HepG2 (cell line): ENCODE data around the gene CTDSP1. TPM values are rescaled to one million over a fixed set of nuclear protein-coding genes. Genes with fewer than 3 reads are reported as not detected.

Experiments used
- ARID3A ChIP-seq: IDR thresholded peaks from 2 replicates; pipeline ENCODE4 v1.6.1; 2012; ENCODE audit warnings: low read depth, low read length, improper control_type of control experiment
- CENPBD1 ChIP-seq: sonication (generic); formaldehyde crosslinking; IDR thresholded peaks from 2 replicates; pipeline ENCODE4 v1.8.0; 2022; ENCODE audit warnings: missing genetic modification reagents, low read depth, mild to moderate bottlenecking, borderline replicate concordance
- KLF16 ChIP-seq, 2 experiments: sonication (generic) in 1 of 2; formaldehyde crosslinking in 1 of 2; IDR thresholded peaks; 2 replicates each; pipeline versions ENCODE4 v1.6.1 to v1.8.0; 2016 to 2023; ENCODE audit warnings: missing genetic modification reagents in 2 of 2, missing compliant biosample characterization in 1 of 2
- NBN ChIP-seq: fragments of 450-650 bp; conservative IDR thresholded peaks from 2 replicates; pipeline ENCODE4 v1.6.1; 2017
- NFAT5 ChIP-seq: sonication (generic); formaldehyde crosslinking; IDR thresholded peaks from 2 replicates; pipeline ENCODE4 v1.4.0; 2020; ENCODE audit warnings: missing genetic modification reagents
- ZNF556 ChIP-seq: sonication (generic); formaldehyde crosslinking; IDR thresholded peaks from 2 replicates; pipeline ENCODE4 v1.4.0; 2020; ENCODE audit warnings: mild to moderate bottlenecking, missing genetic modification reagents, borderline replicate concordance
- polyA plus RNA-seq, 8 experiments: library from polyadenylated mRNA; depleted of rRNA in 3 of 8; stranded (reverse) in 7 of 8; unstranded in 1 of 8; fragments of >200 nt; fragmentation: Illumina TruSeq in 4 of 8; extraction: Trizol in 4 of 8; gene quantifications; 2 replicates each; pipeline versions ENCODE4 v1.2.1 to v1.2.3, GENCODE V29; 2011 to 2016; ENCODE audit warnings: low read depth in 4 of 8, missing spikeins in 1 of 8, mixed read lengths in 1 of 8; ENCODE audit not compliant: insufficient read depth in 1 of 8
- total RNA-seq, 5 experiments: library from RNA; depleted of rRNA; stranded (reverse); fragments of >200 nt; fragmentation: Illumina TruSeq; extraction: Trizol; gene quantifications; 2 replicates each; pipeline ENCODE4 v1.2.3, GENCODE V29; 2016; ENCODE audit warnings: low read depth in 1 of 5
- TF ChIP-seq, protein P1 (sequence below): sonication (generic); formaldehyde crosslinking; IDR thresholded peaks from 2 replicates; pipeline ENCODE4 v1.4.0; 2020; ENCODE audit warnings: missing genetic modification reagents
- TF ChIP-seq, protein P2 (sequence below): sonication (generic); formaldehyde crosslinking; IDR thresholded peaks from 2 replicates; pipeline ENCODE4 v1.5.0; 2020; ENCODE audit warnings: missing genetic modification reagents, mild to moderate bottlenecking, borderline replicate concordance
- TF ChIP-seq, protein P3 (sequence below): conservative IDR thresholded peaks from 2 replicates; pipeline ENCODE4 v1.6.1; 2018; ENCODE audit warnings: missing genetic modification reagents

The CTDSP1 gene
- total and polyA plus RNA-seq, 2 of the 13 experiments (the other 11 are each of a cell fraction or from before 2014, with no cell fraction given) = 91.0 to 268 TPM

- TF ChIP-seq, protein P1, sequence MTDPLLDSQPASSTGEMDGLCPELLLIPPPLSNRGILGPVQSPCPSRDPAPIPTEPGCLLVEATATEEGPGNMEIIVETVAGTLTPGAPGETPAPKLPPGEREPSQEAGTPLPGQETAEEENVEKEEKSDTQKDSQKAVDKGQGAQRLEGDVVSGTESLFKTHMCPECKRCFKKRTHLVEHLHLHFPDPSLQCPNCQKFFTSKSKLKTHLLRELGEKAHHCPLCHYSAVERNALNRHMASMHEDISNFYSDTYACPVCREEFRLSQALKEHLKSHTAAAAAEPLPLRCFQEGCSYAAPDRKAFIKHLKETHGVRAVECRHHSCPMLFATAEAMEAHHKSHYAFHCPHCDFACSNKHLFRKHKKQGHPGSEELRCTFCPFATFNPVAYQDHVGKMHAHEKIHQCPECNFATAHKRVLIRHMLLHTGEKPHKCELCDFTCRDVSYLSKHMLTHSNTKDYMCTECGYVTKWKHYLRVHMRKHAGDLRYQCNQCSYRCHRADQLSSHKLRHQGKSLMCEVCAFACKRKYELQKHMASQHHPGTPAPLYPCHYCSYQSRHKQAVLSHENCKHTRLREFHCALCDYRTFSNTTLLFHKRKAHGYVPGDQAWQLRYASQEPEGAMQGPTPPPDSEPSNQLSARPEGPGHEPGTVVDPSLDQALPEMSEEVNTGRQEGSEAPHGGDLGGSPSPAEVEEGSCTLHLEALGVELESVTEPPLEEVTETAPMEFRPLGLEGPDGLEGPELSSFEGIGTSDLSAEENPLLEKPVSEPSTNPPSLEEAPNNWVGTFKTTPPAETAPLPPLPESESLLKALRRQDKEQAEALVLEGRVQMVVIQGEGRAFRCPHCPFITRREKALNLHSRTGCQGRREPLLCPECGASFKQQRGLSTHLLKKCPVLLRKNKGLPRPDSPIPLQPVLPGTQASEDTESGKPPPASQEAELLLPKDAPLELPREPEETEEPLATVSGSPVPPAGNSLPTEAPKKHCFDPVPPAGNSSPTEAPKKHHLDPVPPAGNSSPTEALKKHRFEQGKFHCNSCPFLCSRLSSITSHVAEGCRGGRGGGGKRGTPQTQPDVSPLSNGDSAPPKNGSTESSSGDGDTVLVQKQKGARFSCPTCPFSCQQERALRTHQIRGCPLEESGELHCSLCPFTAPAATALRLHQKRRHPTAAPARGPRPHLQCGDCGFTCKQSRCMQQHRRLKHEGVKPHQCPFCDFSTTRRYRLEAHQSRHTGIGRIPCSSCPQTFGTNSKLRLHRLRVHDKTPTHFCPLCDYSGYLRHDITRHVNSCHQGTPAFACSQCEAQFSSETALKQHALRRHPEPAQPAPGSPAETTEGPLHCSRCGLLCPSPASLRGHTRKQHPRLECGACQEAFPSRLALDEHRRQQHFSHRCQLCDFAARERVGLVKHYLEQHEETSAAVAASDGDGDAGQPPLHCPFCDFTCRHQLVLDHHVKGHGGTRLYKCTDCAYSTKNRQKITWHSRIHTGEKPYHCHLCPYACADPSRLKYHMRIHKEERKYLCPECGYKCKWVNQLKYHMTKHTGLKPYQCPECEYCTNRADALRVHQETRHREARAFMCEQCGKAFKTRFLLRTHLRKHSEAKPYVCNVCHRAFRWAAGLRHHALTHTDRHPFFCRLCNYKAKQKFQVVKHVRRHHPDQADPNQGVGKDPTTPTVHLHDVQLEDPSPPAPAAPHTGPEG (CRISPR knock-in tag) = no peak; the same call in 1 of the 2 replicates
- TF ChIP-seq NBN (no peak), KLF16 (CRISPR knock-in tag; IDR thresholded peaks at IDR 0.05) (peak in 1 of 2 experiments; percentile 92; a peak in 2 of 4 replicates), ARID3A (no peak), CENPBD1 (no peak), ZNF556 (CRISPR knock-in tag) (peak; percentile 91), NFAT5 (CRISPR knock-in tag) (no peak)
- TF ChIP-seq, protein P2, sequence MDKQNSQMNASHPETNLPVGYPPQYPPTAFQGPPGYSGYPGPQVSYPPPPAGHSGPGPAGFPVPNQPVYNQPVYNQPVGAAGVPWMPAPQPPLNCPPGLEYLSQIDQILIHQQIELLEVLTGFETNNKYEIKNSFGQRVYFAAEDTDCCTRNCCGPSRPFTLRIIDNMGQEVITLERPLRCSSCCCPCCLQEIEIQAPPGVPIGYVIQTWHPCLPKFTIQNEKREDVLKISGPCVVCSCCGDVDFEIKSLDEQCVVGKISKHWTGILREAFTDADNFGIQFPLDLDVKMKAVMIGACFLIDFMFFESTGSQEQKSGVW (CRISPR knock-in tag) = no peak
- TF ChIP-seq, protein P3, sequence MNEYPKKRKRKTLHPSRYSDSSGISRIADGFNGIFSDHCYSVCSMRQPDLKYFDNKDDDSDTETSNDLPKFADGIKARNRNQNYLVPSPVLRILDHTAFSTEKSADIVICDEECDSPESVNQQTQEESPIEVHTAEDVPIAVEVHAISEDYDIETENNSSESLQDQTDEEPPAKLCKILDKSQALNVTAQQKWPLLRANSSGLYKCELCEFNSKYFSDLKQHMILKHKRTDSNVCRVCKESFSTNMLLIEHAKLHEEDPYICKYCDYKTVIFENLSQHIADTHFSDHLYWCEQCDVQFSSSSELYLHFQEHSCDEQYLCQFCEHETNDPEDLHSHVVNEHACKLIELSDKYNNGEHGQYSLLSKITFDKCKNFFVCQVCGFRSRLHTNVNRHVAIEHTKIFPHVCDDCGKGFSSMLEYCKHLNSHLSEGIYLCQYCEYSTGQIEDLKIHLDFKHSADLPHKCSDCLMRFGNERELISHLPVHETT (CRISPR knock-in tag) = peak; percentile 94
Measured at GRCh38 chr2:218395826-218396687, 3.6 kb upstream of the CTDSP1 start (continued).
